IPS DF 19.7 (cell line): ENCODE data around the gene RCAN2.

Experiments
- DNase-seq: peaks from one replicate; pipeline ENCODE4 v3.0.0-alpha.2; 2013; ENCODE audit warnings: low read depth, low spot score

Gene RCAN2

DNA sequence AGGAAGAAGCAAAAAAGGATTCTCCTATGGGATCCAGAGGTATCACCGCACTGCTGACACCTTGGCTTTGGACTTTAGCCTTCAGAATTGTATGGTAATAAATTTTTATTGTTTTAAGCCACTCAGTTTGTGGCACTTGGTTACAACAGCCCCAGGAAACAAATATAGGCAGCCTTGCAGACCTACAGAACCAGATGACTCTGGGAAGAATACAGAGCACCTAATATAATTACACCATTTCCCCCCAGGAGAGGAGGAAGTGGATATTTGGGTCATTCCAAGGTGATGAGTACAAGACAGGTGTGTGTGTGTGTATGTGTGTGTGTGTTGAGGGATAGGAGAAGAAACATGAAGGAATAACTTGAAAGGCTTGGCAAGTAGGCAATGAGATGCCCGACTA, 236.3 kb downstream of the RCAN2 start:
- no peak for DNase-seq

DNA sequence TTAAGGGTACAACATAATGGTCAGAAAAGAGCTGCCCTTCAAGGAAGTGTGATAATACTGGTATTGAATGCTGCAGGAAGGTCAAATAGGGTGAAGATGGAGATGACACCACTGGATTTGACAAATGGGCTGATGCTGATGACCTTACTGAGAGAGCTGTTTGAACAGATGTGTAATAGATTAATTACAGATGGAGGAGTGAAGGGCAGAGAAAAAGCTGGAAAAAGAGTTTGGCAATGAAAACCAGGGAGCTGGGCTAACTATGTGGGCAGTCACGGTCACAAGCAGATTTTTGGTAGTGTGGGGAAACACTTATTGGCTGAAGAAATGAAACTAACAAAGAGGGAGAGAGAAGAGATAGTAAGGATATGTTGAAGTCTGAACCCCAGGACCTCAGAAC, 236.9 kb downstream of the RCAN2 start:
- no peak for DNase-seq

DNA sequence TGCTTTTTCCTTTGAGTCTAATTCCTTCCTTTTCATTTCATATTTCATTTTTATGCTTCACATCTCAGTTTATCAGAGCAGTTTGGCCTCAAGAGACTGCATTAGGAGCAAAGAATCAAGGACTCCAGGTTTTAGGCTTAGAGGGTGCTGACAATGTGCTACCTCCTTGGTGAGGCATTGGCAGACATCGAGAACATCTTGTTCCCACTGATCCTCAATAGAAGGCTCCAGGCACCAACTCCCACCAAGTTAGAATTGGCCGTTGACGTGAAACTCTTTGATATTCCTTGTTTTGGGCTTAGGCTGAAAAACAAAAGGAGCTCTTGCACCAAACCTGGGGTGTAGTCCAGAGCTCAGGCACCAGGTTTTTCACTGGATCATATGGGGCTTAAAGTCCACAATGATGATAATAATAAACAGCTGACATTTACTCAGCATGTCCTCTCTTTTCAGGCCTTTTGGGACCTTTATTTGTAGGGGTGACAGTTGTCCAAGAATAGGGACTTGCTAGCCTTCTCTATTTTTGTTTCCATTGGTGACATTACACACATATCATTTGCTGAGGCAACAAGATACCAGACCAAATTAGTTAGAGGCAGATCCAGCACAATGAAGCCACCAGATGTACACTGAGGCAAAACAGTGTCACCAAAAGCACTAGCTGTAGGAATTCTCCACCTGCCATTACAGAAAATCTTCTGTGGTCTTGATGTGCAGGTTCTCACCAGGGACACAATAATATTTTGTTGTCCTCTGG, 239.5 kb downstream of the RCAN2 start:
- no peak for DNase-seq

DNA sequence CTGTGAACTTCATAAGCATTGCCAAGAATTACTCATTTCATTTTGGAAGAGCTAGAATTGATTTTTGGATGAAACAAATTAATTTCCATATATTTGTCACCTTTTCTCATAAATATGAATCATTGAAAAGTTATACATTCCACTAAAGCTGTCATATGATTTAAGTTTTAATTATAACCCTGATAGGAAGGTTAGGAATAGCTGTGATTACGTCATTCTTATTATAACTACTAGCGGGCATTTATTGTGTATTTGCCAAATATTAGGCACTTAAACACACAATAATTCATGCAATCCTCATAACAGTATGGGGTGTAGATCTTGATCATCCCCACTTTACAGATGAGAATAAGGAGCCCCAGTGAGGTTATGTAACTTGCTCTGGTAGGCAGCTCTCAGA, 243.1 kb downstream of the RCAN2 start:
- DNase-seq, result no peak

DNA sequence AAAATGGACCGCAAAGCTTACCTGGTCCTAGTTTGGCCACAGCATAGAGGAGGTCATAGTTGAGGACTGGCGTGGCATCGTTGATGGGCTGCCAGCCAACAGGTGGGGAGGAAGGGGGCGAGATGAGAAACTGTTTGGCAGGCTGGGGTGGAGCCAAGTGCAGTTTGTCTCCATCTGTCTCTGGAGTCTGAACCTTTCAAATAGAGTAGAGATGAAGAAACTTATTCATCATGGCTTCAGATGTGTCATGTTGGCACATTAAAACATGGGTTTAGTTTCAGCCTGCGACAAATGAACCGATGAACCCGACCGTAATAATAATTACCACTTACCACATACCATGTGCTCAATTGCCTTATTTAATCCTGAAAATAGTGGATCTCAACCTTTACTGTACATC, 244.5 kb downstream of the RCAN2 start:
- no peak for DNase-seq

DNA sequence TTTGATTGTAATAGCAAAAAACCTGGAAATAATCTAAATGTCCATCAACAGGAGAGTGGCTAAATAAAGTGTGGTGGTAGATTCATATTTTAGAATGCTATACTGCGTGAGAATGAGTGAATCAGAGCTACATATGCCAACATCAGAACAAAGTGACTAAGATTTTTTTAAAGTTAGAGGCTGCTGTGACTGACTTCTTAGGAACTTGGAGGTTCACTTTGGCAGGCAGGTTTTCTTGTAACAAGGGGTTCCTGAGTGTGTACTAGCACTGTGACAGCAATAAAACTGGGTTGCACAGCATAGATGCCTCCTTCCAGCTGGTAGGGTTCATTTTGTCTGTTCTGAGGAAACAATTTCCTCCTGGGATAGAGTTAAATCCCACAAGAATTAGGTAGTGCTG, 245.2 kb downstream of the RCAN2 start:
- DNase-seq, result no peak

DNA sequence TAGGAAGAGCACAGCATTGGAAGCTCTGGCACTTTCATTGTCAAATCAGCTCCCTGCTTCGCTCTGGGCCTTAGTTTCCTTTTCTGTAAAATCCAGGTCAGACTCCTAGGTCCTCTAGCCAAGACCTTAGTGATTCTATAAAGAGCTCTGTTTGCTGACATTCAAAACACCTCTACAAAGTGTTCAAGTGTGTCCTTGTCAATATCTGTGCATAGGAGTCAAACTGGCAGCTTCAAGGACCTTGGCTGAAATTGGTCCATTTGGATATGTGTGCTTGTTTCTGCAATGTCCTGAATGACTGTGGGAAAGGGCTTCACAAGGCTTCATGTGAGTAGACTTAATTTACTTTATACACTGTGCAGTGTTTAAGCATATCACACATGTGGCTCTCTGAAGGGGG, 246.6 kb downstream of the RCAN2 start:
- no peak for DNase-seq

DNA sequence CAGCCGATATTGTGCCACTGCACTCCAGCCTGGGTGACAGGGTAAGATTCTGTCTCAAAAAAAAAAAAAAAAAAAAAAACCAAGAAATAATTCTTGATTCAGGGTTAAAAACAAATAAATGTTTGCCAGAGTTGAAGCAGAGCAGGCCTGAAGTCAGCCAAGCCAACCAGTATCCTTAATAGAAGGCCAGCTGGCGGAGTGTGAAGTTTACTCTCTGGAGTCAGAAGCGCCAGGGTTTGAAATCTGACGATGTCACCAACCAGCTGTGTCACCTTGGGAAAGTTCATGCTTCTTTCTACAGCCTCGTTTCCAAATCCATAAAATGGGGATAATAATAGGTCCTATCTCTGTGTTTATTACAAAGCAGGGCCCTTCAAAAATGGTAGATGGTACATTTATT, 247.5 kb downstream of the RCAN2 start:
- no peak for DNase-seq

DNA sequence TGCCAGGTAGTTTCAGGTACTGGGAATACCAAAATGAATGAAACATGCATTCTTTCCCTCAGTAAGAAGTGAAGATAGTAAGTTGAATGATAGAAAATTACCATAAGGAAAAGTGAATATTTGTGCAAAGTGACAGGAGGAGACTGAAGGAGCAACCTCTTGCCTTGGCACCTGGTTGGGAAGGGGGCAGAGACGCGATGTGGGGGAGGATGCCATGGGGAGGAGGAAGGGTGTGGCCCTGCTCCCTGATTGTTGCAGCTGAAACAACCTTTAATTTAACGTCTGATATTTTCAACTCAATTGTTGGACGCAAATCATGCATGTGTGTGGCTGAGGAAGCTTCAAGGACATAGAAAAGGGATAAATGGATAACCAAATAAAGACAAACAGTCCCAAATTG, 248.3 kb downstream of the RCAN2 start:
- DNase-seq, result no peak

DNA sequence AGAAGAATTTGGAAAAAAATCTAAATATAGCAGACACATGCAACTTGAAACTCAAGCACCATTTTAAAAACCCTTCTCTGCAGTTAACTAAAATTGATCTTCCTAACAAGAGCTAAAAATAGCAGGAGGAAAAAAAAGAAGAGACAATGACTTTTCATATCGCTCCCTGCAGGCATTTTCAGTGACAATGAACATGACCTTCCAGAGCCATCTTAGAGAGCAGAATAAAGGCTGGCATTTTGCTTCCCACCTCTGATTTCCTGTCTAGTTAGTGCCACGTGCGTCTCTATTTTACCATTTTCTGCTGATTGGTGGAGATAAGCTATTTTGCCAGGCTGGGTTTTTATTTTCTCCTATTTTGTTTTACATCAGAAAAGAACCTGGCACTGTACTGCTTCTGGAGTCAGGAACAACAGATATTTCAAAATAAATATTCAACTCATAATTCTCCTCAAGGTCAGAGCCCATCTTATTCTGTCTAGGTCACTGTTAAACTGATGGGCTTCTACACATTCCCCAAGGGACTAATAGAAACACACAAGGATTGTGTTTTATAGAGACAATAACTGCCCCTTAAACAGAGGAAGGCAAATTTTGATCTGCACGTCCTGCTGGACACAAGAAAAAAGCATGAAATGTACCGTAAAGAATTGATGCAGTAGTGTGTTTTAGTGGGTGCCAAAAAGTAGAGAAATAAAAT, 250.2 kb downstream of the RCAN2 start:
- no peak for DNase-seq

DNA sequence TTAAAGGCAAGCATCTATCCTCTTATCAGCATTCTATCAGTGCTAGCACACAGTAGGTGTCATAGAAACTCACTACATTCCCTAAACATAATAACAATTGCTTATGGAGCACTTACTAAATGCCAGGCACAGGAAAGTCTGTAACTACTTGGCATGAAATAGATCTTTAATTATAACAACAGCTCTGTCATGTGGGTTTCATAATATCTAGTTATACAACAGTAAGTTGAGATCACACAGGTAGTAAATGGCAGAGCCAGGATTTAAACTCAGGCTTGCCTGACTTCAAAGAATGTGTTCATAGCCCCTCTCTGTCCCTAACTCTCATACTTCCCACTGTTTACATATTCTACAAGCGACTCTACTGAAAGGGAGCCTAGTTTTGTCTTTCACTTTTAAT, 254.5 kb downstream of the RCAN2 start:
- no peak for DNase-seq

DNA sequence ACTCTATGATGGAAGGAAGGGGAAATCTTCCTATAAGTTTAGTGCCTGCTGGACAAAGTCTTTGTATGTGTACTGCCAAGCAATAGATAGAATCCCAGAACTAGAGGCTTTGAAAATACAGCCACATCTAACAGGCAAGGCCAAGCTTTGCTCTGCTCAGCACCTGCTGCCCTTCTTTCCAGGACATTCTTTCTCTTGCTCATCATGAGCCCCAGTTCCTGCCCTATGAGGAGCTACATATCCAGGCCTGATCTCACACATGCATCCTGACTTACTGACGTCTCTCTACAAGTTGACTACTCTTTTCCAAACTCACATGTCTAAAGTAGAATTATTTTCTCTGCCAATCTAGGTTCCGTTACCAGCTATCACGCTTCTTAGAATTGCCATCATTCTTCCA, 256.0 kb downstream of the RCAN2 start:
- DNase-seq, result no peak

DNA sequence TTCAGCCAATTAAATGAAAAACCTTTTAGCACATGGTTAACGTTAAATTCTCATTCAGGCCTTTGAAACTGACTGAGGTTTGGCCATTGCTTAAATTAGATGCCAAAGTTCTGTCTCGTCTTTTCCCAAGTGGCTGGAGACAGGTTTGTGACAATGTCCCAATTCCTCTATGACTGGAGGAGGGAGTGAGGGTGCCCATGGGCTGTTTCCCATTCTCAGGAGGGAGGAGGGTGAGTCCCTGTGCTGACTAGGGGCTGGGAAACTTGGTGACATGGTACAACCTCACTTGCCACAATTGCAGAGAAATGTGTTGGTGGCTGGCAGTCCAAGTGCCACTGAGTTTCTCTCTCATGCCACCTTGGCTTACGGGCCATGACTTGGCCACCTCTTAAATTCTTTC, 256.5 kb downstream of the RCAN2 start:
- DNase-seq, result no peak

DNA sequence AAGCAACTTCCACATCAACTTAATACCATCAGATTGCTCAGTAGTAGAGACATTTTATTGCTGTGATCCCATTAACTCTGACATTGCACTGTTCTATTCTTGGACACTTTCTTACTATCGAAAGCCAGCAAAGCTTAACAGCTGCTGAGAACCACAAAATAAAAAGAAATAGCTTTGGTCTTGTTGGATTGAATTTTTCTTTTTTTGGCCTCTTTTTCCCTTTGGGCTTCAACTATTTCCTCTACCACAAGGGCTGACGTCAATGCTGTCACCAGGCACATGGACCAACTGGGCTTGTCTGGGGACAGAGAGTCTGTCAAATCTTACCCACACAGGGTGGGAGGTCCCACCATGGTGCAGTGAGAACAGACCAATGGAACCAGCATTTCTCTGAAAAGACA, 257.1 kb downstream of the RCAN2 start:
- DNase-seq, result no peak

DNA sequence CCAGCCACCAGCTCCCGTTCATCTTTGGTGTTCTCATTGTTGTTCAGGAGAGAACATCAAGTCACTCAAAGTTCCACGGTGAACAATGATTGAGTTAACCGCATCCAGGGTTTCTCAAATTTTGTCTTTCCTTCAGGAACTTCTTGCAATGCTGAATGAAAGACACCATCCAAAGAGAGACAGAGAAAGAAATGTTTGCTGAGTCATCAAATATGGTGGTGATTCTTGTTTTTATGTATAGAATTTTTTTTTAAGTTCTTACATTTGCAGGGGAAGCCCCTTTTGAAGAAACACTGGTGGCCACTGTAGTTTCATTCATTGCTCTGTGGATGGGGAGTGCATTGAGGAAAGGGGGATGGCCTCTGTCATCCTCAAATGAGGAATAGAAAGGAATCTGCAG, 258.1 kb downstream of the RCAN2 start:
- no peak for DNase-seq

DNA sequence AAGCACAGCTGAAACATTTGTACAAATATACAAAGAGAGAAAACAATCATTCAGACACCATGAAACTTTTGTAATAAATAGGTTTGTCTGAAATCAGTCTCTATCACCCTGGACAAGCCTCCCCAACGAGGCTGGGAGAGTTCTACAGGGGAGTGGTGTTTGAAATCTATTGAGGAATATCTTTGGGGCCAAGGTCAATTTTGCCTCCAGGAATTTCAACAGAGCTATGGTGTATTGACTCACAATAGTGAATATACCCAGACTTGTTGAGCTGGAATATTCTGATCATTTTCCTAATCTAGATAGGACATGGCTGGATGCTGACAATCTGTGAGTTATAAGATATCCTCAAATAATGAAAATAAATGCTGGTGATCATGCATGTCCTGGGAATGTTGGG, 269.0 kb downstream of the RCAN2 start:
- DNase-seq, result no peak

DNA sequence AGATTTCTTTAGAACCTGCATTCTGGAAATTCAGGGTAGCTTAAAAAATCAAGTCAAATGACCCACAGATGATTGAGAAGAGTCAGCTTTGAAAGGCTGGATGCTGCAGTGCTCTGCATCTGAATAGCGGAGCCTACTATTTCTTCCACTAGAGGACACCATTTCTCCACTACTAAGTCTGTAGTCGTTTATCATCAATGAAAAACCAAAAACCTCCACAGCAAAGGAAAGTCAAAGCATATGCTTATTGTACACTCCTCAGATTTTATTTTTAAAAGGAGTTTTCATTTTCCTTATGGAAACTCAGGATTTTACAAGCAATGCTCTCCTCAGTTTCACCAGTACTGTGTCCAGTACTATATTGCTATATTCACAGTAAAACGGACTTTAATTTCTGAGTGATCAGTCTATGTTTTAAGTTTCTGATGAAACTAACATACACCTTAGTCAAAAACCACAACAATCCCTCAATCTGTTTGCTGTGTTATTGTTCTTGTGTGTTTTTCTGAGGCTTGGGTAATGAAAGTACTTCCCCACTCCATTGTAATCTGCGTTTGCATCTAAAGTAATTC, 269.9 kb downstream of the RCAN2 start:
- no peak for DNase-seq

DNA sequence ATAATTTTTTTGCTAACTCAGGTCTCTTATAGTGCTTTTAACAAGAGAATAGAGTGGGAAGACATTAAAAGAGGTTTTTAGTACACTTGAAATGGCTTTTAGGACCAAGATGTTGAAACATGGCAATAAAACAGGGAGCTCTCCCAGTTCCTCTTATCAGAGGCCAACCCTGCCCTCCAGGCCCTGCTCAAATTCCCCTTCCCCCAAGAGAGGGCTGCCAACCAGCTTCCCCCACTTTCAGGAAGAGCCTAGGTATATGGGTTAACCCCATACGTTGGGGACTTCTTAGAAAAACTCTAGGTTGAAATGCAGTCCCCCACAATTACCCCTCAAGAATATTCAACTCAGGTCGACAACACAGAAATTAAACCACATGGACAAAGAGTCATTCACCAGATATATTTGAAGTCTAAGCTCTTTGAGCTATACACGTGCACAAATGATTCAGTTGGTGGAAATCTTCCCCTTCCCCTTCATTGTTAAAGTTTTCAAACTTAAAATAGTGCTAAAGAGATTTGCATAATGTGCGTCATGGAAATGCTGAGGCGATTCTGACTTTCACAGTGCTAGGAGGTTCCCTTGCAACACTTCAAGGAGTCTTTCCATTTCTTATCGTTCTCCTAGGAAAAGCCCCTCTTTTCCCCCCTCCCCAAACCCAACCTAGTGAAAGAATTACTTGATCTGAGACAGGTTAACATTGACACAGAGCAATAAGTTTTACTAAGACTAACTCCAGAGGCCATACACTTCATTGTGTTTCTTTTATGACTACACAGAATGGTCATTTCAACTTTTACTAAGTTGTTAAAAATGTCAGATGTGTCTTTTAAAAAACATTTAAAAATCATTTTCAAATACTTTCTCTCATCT, 270.7 kb downstream of the RCAN2 start:
- no peak for DNase-seq

DNA sequence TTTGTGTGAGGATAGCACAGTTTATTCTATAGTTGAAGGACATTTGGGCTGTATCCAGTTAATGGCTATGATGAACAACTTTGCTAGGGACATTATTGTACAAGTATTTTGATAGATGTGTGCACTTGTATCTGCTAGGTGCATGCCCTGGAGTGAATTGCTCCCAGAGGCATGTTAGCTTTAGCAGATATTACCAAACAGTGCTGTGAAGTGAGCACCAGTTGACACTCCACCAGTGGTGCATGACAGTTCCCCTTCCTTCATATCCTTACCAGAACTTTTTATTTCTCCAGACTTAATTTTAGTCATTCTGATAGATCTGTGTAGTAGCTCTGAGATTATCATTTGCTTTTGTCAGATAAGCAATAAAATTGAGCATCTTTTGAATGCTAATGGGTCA, 271.6 kb downstream of the RCAN2 start:
- no peak for DNase-seq

DNA sequence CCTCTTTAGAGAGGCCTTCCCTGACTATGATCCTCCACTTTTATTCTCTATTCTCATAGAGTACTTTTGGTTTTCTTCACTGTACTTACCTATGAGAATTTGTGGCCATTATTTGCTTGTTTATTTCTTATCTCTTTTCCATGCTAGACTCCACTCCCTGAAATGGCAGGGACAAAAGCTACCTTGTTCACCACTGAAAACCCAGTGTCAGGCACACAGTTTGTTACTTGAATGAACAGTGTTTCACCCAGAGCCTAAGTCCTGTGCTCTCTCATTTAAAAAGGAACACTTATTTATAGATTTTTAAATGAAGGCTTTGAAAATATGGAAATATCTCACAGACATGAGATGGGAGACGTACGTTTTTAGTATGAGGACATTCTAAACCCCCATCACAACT, 272.8 kb downstream of the RCAN2 start:
- no peak for DNase-seq

DNA sequence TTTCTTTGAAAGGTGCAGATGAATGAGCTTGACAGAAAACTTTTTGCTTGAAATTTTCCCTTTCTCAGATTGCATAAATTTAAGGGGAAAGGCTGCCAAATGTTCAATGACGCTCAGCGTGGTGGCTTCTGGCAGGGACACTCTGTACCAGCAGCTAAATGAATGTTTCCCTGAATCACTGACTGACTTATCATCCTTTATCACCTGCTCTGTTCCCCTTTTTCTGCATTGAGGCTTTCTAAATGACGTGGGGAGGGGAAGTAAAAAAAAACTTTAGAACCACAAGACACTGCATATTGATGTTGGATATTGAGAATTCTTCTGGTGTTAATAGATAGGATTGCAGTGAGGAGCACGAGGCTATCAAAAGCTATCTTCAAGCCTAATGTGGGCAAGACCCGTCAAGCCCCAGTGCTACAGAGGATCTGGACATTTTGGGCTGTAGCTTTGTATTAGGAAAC, 273.5 kb downstream of the RCAN2 start:
- no peak for DNase-seq

DNA sequence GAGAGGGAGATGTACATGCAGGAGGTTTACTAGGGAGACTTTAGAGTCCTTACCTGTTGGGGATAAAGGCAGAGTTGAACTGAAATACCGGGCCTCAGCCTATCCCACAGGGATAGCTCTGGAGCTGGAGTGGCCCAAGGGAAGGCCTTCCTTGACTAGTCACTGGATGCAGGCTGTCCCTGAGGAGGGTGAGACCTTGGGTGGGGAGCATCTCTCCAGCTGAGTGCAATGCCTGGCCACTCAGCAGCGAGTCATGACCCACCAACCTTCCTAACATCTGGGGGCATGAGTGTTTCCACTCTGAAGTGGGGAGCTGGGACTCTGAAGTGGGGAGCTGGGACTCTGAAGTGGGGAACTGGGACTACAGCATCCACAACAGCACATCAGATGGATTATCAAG, 274.4 kb downstream of the RCAN2 start:
- DNase-seq, result no peak
